RCC 7860 (cell line): ENCODE results near the gene RSL1D1.
A peak's percentile ranks its signal among the peaks of the same experiment; 100 is the strongest.

ENCODE experiments used
- DNase-seq: peaks from one replicate; pipeline ENCODE4 v3.0.0-alpha.2; 2015; ENCODE audit warnings: low spot score
- FAIRE-seq: peaks from 2 replicates; lab custom pipeline; 2012; peaks lifted over from hg19 to GRCh38; lab: Jason Lieb, UNC

Gene RSL1D1

GRCh38 chr16:11851294-11852091 is at the start of gene RSL1D1:
TSS of gene RSL1D1 (minus strand) at chr16:11851542. CDS start at chr16:11851512, 30 bp downstream.
- DNase-seq = peak; percentile 81
- no peak for FAIRE-seq

GRCh38 chr16:11901091-11901490 is 49.7 kb upstream of the RSL1D1 start:
- FAIRE-seq = no peak

GRCh38 chr16:11896486-11897176 is 45.3 kb upstream of the RSL1D1 start:
- DNase-seq = peak; percentile 36
- peak; percentile 7 for FAIRE-seq

More at GRCh38 chr16:11901091-11901490, 49.7 kb upstream of the RSL1D1 start:
- DNase-seq = no peak

- no peak for DNase-seq
- FAIRE-seq = no peak
These were observed 42.2 kb upstream of the RSL1D1 start for GRCh38 chr16:11893571-11893970.

- FAIRE-seq = no peak
- no peak for DNase-seq
These were observed 41.4 kb upstream of the RSL1D1 start for GRCh38 chr16:11892761-11893160.

GRCh38 chr16:11890231-11890965 is 39.1 kb upstream of the RSL1D1 start:
- DNase-seq = no peak
- no peak for FAIRE-seq

GRCh38 chr16:11886881-11887280 is 35.5 kb upstream of the RSL1D1 start:
- FAIRE-seq = no peak

GRCh38 chr16:11884035-11884434 is 32.7 kb upstream of the RSL1D1 start:
- FAIRE-seq = no peak
- no peak for DNase-seq

More at GRCh38 chr16:11886881-11887280, 35.5 kb upstream of the RSL1D1 start:
- no peak for DNase-seq

GRCh38 chr16:11880007-11880406 is 28.7 kb upstream of the RSL1D1 start:
- FAIRE-seq (no peak), DNase-seq (no peak)

- DNase-seq (no peak), FAIRE-seq (no peak)
These were observed 26.0 kb upstream of the RSL1D1 start for GRCh38 chr16:11877374-11877773.

- DNase-seq (no peak), FAIRE-seq (no peak)
These were observed 25.0 kb upstream of the RSL1D1 start for GRCh38 chr16:11876306-11876705.

- DNase-seq (no peak), FAIRE-seq (no peak)
These were observed 24.4 kb upstream of the RSL1D1 start for GRCh38 chr16:11875721-11876120.

- no peak for FAIRE-seq
These were observed 19.9 kb upstream of the RSL1D1 start for GRCh38 chr16:11871193-11871592.

GRCh38 chr16:11870399-11870798 is 19.1 kb upstream of the RSL1D1 start:
- DNase-seq (no peak), FAIRE-seq (no peak)

More at GRCh38 chr16:11871193-11871592, 19.9 kb upstream of the RSL1D1 start:
- DNase-seq = no peak

GRCh38 chr16:11869353-11870228 is 18.2 kb upstream of the RSL1D1 start:
- DNase-seq (no peak), FAIRE-seq (no peak)

GRCh38 chr16:11868412-11868980 is 17.2 kb upstream of the RSL1D1 start:
- DNase-seq (no peak), FAIRE-seq (no peak)

GRCh38 chr16:11862489-11862888 is 11.1 kb upstream of the RSL1D1 start:
- DNase-seq (no peak), FAIRE-seq (no peak)

- DNase-seq = no peak
- FAIRE-seq = no peak
These were observed 5.8 kb upstream of the RSL1D1 start for GRCh38 chr16:11857161-11857560.

GRCh38 chr16:11852092-11852809 is 909 bp upstream of the RSL1D1 start:
- DNase-seq = no peak
- no peak for FAIRE-seq
